Panc1 (cell line): ENCODE results near the gene NEUROG2. TPM values are rescaled to one million over a fixed set of nuclear protein-coding genes. Genes with fewer than 3 reads are reported as not detected.

Experiments used
- ATAC-seq: fragments of 200-7000 bp; cut with Tn5 transposase; 2 replicates; pipeline ENCODE4 v1.9.1; 2020; ENCODE audit warnings: mild to moderate bottlenecking, moderate library complexity
- BruUV-seq: library from RNA; stranded (reverse); fragments of 400-500 nt; replicated peaks from 2 replicates; lab custom pipeline; 2021; lab: Mats Ljungman, UMichigan
- CTCF ChIA-PET: fragments of 300-600 bp; sonication (Branson Sonifier 250); formaldehyde crosslinking; loops from one replicate; lab custom pipeline; 2022; ENCODE audit warnings: antibody characterized with exemption; lab: Charles Lee
- POLR2A ChIA-PET: fragments of 300-600 bp; sonication (Branson Sonifier 250); formaldehyde crosslinking; loops from one replicate; lab custom pipeline; 2022; ENCODE audit warnings: antibody characterized with exemption; lab: Charles Lee
- DNase-seq: peaks from one replicate; pipeline ENCODE4 v3.0.0-alpha.2; 2010; ENCODE audit warnings: low read depth, low spot score
- H3K27ac ChIP-seq: 2 replicates; pipeline ENCODE4 v1.5.1; 2011; ENCODE audit warnings: mild to moderate bottlenecking, low read length, inconsistent platforms
- H3K27me3 ChIP-seq: fragments of 200-500 bp; sonication (Bioruptor generic); 2 replicates; pipeline ENCODE4 v1.6.0; 2014; ENCODE audit warnings: low read length, inconsistent platforms; ENCODE audit not compliant: control insufficient read depth, insufficient read depth
- H3K36me3 ChIP-seq: fragments of 200-500 bp; sonication (Bioruptor generic); 2 replicates; pipeline ENCODE4 v1.5.1; 2014; ENCODE audit warnings: inconsistent platforms, mild to moderate bottlenecking, low read length, moderate library complexity; ENCODE audit not compliant: control insufficient read depth, insufficient read depth
- H3K4me1 ChIP-seq: 2 replicates; pipeline ENCODE4 v1.5.1; 2011; ENCODE audit warnings: inconsistent platforms, mild to moderate bottlenecking, low read length, moderate library complexity; ENCODE audit not compliant: control insufficient read depth, insufficient read depth
- H3K4me3 ChIP-seq, 2 experiments: 2 replicates each; pipeline ENCODE4 v1.5.1; 2011 to 2012; ENCODE audit warnings: low read depth in 2 of 2, low read length in 2 of 2, mild to moderate bottlenecking in 2 of 2, inconsistent platforms in 1 of 2, moderate library complexity in 1 of 2
- H3K9me3 ChIP-seq: fragments of 200-500 bp; sonication (Bioruptor generic); 2 replicates; pipeline ENCODE4 v1.5.1; 2014; ENCODE audit warnings: low read depth, mild to moderate bottlenecking, inconsistent platforms, low read length, moderate library complexity; ENCODE audit not compliant: control insufficient read depth, insufficient read depth
- CTCF ChIP-seq: fragments of 450-650 bp; IDR thresholded peaks from 2 replicates; pipeline ENCODE4 v1.5.1; 2017; ENCODE audit warnings: mild to moderate bottlenecking
- POLR2AphosphoS5 ChIP-seq: IDR thresholded peaks from 2 replicates; pipeline ENCODE4 v1.6.1; 2012; ENCODE audit warnings: mild to moderate bottlenecking, low read depth, low read length, moderate library complexity
- REST ChIP-seq, 2 experiments: IDR thresholded peaks; 2 replicates each; pipeline ENCODE4 v1.6.1; 2011 to 2012; ENCODE audit warnings: low read depth in 2 of 2, control low read depth in 1 of 2, low read length in 1 of 2, mild to moderate bottlenecking in 1 of 2, moderate library complexity in 1 of 2; ENCODE audit not compliant: insufficient read depth in 1 of 2
- SIN3A ChIP-seq: IDR thresholded peaks from 2 replicates; pipeline ENCODE4 v1.6.1; 2012; ENCODE audit warnings: low read depth, mild to moderate bottlenecking, low read length, moderate library complexity, borderline replicate concordance; ENCODE audit not compliant: insufficient read depth
- TCF7L2 ChIP-seq: IDR thresholded peaks from 2 replicates; pipeline ENCODE4 v1.6.1; 2011; ENCODE audit warnings: mild to moderate bottlenecking, low read depth, low read length, inconsistent platforms
- in situ Hi-C: cut with HindIII; loops from 2 replicates; pipeline ENCODE4 v1.10.0; 2016; ENCODE audit warnings: low sequenced_read_pairs, low pct_unique_long_range_greater_than_20kb
- intact Hi-C: fragments of 100-400 bp; cut with micrococcal nuclease; formaldehyde crosslinking; loops from one replicate; pipeline ENCODE4 v1.10.0; 2022; ENCODE audit not compliant: unreplicated experiment
- total RNA-seq: library from RNA; stranded (reverse); gene quantifications from one replicate; pipeline ENCODE4 v1.2.1, GENCODE V29; 2021; ENCODE audit not compliant: unreplicated experiment

The NEUROG2 gene
- total RNA-seq, 1 experiment from 2014 or later = not detected

GRCh38 chr4:112540695-112541094, 24.7 kb upstream of the NEUROG2 start:
- H3K9me3 ChIP-seq = no peaks in the 10 kb centered on the region
- no peaks in the 10 kb centered on the region for H3K27me3 ChIP-seq
- H3K27ac ChIP-seq = no peak overlapping the region
- H3K36me3 ChIP-seq = no peaks in the 10 kb centered on the region
- ATAC-seq = no peak
- H3K4me1 ChIP-seq = no peaks in the 10 kb centered on the region
- intact Hi-C loops = no loop called here
- CTCF ChIA-PET = no interaction called here
- POLR2A ChIA-PET = no interaction called here
- in situ Hi-C loops = no loop called here
- no peak overlapping the region for H3K4me3 ChIP-seq
- TF ChIP-seq REST (IDR thresholded peaks at IDR 0.05; ENCODE audit: insufficient read depth in 1 of 2, low read depth in 2 of 2, low read length in 1 of 2) (no peak), SIN3A (no peak), CTCF (no peak), POLR2AphosphoS5 (no peak), TCF7L2 (no peak)
- DNase-seq = no peak
- BruUV-seq = no TSS peak

- POLR2A ChIA-PET = no interaction called here
- no peaks in the 10 kb centered on the region for H3K27me3 ChIP-seq
- in situ Hi-C loops (no loop called here), intact Hi-C loops (no loop called here)
- no peaks in the 10 kb centered on the region for H3K4me1 ChIP-seq
- no peak overlapping the region for H3K4me3 ChIP-seq
- ATAC-seq (no peak), DNase-seq (no peak)
- CTCF ChIA-PET = no interaction called here
- TF ChIP-seq POLR2AphosphoS5 (no peak), REST (IDR thresholded peaks at IDR 0.05; ENCODE audit: insufficient read depth in 1 of 2, low read depth in 2 of 2, low read length in 1 of 2) (no peak)
- H3K9me3 ChIP-seq = no peaks in the 10 kb centered on the region
- no peak overlapping the region for H3K27ac ChIP-seq
- BruUV-seq = no TSS peak
- no peaks in the 10 kb centered on the region for H3K36me3 ChIP-seq
These were observed 20.1 kb upstream of the NEUROG2 start for GRCh38 chr4:112536123-112536522.
